Fibroblast of the conjunctiva (primary cell): ENCODE results near the gene EEFSEC.

Source experiments
- DNase-seq: peaks from one replicate; pipeline ENCODE4 v3.0.0-alpha.2; 2010; ENCODE audit warnings: low read depth

Gene EEFSEC

DNA sequence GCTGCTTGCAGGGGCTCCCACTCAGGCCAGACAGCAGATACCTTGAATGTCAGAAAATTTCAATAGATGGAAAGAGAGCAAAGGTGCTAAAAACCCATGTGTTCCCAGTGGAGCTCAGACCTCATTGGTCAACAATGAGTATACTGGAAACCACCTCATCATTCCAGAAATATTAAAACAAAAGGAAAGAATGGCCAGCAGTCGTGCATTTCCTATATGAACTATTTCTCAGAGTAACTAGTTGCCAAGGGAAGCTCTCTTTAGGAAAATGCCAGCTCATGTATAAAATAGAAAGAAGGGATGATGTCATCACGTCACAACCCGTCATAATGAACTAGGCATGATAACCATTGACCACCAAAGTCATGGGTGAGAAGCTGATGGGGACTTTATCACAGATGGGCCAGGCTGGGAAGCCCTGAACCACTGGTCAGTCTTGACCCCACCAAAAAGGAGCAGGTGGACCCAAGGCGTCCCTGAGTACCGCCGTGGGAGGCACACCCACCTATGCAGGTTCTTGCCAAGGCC lies 295.9 kb downstream of the EEFSEC start:
- no peak for DNase-seq

DNA sequence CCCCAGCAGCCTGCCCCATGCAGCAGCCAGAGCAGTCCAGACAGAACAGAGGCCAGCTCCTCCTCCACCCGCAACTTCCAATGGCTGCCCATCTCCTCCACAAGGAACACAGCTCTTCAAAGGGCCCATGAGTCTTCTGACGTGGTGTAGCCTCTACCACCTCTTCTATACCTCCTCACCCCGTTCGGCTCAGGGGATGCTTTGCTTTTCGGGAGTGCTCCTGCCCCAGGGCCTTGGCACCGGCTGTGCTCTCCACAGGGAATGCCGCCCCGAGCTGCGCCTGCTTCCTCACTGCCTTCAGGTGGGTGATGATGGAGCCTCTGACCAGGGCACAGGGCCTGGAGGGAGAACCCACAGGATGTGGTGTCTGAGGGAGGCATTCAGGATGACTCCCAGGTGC lies 298.8 kb downstream of the EEFSEC start:
- DNase-seq, result no peak

DNA sequence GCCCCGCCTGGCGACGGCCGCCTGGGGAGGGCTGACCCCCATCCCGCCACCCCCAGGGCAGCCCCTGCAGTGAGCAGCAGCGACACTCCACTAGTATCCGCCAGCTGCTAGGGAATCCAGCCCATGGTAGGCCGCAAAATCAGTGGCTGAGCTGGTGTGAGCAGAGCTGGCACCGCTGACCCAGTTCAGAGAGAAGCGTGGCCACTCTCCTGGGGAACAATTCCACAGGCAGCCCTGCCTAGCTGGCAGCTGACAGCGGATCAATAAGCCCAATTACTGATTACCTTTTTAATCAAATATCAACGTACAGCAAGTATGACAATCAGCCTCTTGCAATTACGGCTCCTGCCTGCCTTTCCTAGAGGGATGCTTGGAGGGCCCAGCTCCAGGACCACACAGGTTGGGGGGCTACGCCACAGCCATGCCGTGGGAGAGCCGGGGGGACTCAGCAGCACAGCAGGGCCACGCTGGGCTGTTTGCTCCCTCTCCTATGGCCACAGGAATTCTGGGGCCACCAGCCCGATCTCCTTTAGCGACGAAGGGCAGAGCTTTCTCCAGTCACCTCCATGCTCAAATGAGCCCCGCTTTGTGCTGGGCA lies 299.5 kb downstream of the EEFSEC start:
- DNase-seq, result no peak

DNA sequence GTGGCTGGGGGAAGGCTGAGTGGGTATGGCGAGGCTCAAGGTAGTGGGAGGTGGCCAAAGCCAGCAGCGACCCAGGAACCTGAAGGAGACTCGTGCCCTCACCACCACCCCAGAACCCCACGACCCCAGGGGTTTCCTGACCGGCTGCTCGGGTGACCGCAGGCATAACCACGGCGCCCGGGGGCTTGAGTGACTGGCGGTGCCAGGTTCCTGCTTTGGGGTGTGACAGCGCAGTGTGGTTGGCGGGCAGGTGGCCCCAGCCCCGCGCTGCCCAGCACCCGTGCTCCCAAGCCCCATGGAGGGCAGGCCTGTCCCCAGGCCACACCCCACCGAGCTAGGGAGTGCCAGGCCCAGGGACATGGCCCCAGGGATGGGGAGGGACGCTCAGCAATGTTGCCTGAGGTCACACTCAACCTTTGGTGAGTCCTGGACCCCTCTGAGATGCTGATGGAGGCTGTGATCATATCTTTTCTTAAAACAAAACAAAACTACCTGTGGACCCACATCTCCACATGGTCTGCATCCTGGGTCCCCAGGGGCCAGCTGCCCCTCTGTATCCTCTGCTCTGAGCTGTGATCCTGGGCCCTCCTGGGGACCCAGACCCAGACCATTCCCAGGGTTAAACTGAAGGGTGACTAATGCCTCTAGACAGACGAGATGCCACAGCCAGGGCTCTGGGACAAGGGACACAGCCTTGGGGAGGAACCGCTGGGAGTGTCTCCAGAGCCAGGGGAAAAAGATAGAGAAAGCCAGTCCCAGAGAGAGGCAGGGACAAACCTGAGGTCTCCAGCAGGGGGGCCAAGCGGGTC lies 300.4 kb downstream of the EEFSEC start:
- no peak for DNase-seq

DNA sequence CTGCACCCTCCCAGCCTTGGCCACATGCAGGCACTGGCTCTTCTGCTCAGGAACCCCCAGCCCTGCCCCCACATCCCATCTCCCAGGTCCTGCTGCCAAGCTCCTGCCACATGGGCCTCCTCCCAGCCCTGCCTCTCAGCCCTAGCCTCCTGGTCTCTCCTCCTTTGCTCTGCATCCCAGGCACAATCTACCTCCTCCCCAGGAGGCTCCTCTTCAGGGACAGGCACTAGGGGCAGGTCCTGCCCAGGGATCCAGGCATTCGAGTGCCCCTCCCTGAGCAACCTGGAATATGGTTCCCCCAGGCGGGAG lies 301.0 kb downstream of the EEFSEC start:
- DNase-seq, result no peak

DNA sequence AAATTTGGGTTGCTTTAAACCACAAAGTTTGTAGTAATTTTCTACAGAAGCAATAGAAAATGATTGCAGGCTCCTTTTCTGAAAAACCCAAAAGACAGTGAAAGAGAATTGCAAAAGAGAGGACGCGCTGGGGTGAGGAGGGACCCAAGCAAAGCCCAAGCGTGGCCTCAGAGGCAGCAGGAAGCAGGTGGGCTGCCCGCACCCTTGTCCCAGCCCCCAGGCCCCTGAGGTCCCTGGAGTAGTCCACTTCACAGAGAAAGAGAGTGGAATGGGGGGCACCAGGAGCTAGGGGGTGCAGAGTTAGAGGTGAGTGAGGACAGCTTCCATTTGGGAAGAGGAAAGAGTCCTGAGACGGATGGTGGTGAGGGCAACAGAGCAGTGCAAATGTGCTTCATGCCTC lies 301.8 kb downstream of the EEFSEC start:
- no peak for DNase-seq

DNA sequence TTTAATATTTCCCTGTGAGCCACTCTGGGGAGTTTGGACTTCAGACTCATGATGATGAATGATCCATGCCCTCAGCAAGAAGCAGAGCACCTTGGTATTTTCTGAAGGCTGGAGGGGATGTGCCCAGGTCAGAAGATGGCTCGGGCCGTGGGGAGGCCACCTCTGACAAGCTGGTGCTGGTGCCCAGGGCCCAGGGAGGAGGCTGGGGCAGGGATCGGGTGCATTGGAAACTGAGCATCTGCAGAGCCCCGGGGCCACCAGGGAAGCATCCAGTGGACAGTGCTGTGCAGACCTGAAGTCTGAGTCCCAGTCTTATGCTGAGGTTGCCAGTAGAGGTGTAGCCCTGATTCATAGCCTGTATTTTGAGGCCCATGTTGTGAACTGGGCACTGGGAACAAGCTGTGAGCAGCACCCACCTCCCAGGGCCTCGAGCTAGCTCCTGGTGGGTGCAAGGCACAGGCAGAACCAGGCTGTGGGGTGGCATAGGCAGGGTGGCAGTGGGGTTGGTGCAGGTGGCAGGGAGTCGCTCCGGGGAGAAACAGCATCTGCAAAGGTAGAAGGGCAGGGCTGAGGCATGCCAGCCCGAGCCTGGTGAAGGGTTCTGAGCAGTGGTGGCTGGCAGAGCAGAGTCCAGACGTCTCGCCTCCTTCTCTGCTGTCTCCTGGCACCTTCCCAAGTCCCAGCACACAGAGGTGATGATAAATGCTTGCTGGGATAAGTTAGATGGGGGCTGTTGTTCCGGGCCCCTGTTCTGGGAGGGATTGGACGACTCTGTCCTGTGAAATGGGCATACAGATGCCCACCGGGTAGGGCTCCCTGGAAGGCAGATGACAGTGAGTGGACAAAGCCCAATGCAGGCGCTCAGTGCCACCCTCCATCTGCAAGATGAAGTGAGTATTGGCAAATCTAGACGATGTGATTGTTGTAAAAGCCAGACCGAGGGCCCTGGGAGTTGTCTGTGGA lies 302.8 kb downstream of the EEFSEC start:
- DNase-seq, result no peak

DNA sequence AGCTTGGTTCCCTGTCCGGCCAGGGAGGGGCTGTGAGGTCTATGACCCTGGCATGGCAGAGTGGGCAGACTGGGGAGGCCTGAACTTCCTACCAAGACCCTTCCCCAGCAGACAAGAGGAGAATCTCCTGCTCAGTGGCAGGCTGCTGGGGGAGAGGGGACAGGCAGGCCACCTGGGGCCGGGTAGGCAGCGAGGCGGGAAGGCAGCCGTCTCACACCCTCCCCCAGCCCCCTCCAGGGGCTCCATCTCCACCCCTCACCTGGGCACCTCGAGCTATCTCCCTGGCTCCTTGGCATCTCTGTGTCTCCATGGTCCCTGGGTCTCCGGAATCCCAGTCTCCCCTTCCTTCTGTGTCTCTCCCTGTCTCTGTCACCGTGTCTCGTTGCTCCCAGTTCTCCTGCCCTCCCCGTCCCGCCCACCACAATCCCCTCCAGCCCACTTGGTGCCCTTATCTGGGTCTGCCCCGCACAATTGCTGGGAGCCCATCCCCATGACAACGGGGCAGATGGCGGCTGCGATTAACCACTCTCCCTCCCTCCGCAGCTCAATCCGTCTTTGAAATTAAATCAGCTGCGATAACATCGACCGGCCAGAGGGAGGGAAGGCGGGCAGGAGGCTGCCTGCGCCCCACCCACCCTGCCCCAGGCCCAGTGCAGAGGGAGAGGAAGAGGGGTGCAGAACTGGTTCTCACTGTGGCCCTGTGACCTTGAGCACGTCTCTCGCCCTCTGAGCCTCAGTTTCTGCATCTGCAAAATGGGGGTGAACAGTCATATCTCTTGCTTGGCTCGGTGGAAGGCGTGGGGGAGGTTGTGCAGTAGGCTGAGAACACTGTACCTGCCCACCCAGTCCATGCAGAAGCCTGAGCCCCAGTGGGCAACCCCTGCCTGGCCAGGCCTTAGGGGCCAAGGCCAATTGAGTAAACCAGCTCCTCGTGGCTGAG lies 303.8 kb downstream of the EEFSEC start:
- no peak for DNase-seq

DNA sequence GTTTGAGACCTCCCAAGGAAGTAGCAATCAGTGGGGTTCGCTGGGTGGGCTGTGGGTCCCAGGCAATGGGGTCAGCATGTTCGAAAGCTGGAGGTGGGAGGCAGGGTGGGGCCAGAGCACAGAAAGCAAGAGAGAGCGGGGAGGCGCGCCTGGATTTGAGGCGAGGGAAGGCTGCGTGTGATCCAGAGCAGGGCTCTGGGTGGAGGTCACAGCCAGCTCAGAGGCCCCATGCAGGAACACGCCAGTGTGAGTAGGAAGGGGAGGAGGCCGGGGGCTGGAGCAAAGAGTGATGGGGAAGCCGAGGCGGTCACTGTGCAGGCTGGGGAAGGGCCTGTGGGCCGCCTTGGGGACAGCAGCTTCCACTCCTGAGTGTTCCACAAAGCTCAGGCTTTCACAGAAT lies 304.7 kb downstream of the EEFSEC start:
- DNase-seq, result no peak
